Measurements from ENCODE around the gene CCDC170. TPM values are rescaled to one million over a fixed set of nuclear protein-coding genes. Genes with fewer than 3 reads are reported as not detected.
"Not testable (repeated sequence)": the region's sequence is repeated elsewhere in the genome, so short reads cannot be mapped to it uniquely, and the experiment has no call there.

CCDC170 gene
- 0.24 TPM for polyA plus RNA-seq (2013, experiment 1 of 2; ENCODE audit: insufficient read length)
- polyA plus RNA-seq (2013, experiment 2 of 2; ENCODE audit: insufficient read length), result 0.11 TPM

GRCh38 chr6:151493804-151494234 lies at the start of gene CCDC170:
CCDC170 (plus strand) TSS chr6:151494017; CDS start chr6:151494129, 112 bp downstream.
- peak; percentile 19 for DNase-seq

- peak; percentile 90 for DNase-seq
Measured at GRCh38 chr6:151445482-151445881, 48.3 kb upstream of the CCDC170 start.

- no peak for DNase-seq
Measured at GRCh38 chr6:151447237-151447636, 46.6 kb upstream of the CCDC170 start.

- DNase-seq, result no peak
Measured at GRCh38 chr6:151448623-151449022, 45.2 kb upstream of the CCDC170 start.

- not testable (repeated sequence) for DNase-seq
Measured at GRCh38 chr6:151450928-151451327, 42.9 kb upstream of the CCDC170 start.

GRCh38 chr6:151451417-151451949 lies 42.3 kb upstream of the CCDC170 start:
- DNase-seq, result no peak

- peak; percentile 100 for DNase-seq
Measured at GRCh38 chr6:151451950-151452749, 41.7 kb upstream of the CCDC170 start, which contains the start of gene RMND1. RMND1 (minus strand) TSS chr6:151452126; CDS start chr6:151445811, 6,315 bp downstream.

GRCh38 chr6:151452750-151453427 lies 40.9 kb upstream of the CCDC170 start:
- DNase-seq, result peak; percentile 25

- DNase-seq, result not testable (repeated sequence)
Measured at GRCh38 chr6:151455751-151456398, 37.9 kb upstream of the CCDC170 start.

GRCh38 chr6:151461673-151462072 lies 32.1 kb upstream of the CCDC170 start:
- no peak for DNase-seq

GRCh38 chr6:151464702-151465101 lies 29.1 kb upstream of the CCDC170 start:
- no peak for DNase-seq

GRCh38 chr6:151475653-151476523 lies 17.9 kb upstream of the CCDC170 start:
- DNase-seq, result peak; percentile 53

- no peak for DNase-seq
Measured at GRCh38 chr6:151477726-151478125, 16.1 kb upstream of the CCDC170 start.

- no peak for DNase-seq
Measured at GRCh38 chr6:151478670-151479069, 15.1 kb upstream of the CCDC170 start.

- no peak for DNase-seq
Measured at GRCh38 chr6:151481786-151482185, 12.0 kb upstream of the CCDC170 start.

GRCh38 chr6:151482290-151482689 lies 11.5 kb upstream of the CCDC170 start:
- peak; percentile 56 for DNase-seq

- no peak for DNase-seq
Measured at GRCh38 chr6:151483994-151484393, 9.8 kb upstream of the CCDC170 start.

- DNase-seq, result no peak
Measured at GRCh38 chr6:151488226-151488625, 5.6 kb upstream of the CCDC170 start.

- DNase-seq, result no peak
Measured at GRCh38 chr6:151490996-151491395, 2.8 kb upstream of the CCDC170 start.

- DNase-seq, result no peak
Measured at GRCh38 chr6:151493161-151493803, 535 bp upstream of the CCDC170 start.
